Omental fat pad (tissue), 4 donors: Measurements from ENCODE around the gene HLCS. TPM values are rescaled to one million over a fixed set of nuclear protein-coding genes. Genes with fewer than 3 reads are reported as not detected.
A peak's percentile ranks its signal among the peaks of the same experiment; 100 is the strongest.

Source experiments
- ATAC-seq: fragments of 150-250 bp; one replicate; pipeline ENCODE4 v1.9.1; 2016; ENCODE audit warnings: mild to moderate bottlenecking, moderate library complexity; ENCODE audit not compliant: low FRiP score
- DNase-seq: peaks from one replicate; pipeline ENCODE4 v3.0.0-alpha.2; 2019; ENCODE audit warnings: low spot score
- total RNA-seq, 4 donors: library from RNA; depleted of rRNA; stranded (reverse); fragments of >200 nt; gene quantifications; one replicate each; pipeline ENCODE4 v1.1.0, GENCODE V29; 2016
- TF ChIP-seq, protein P1 (sequence below), 3 donors: fragments of 450-650 bp; IDR thresholded peaks; one replicate each; pipeline ENCODE4 v1.5.1; 2016 to 2017; ENCODE audit warnings: antibody characterized with exemption in 3 of 3, mild to moderate bottlenecking in 3 of 3, moderate library complexity in 2 of 3

Gene HLCS
- total RNA-seq, 4 donors from 2014 or later, result 14.3 to 19.3 (median 17.6) TPM

GRCh38 chr21:36799869-36800268 lies 166.6 kb downstream of the HLCS start:
- TF ChIP-seq, protein P1, sequence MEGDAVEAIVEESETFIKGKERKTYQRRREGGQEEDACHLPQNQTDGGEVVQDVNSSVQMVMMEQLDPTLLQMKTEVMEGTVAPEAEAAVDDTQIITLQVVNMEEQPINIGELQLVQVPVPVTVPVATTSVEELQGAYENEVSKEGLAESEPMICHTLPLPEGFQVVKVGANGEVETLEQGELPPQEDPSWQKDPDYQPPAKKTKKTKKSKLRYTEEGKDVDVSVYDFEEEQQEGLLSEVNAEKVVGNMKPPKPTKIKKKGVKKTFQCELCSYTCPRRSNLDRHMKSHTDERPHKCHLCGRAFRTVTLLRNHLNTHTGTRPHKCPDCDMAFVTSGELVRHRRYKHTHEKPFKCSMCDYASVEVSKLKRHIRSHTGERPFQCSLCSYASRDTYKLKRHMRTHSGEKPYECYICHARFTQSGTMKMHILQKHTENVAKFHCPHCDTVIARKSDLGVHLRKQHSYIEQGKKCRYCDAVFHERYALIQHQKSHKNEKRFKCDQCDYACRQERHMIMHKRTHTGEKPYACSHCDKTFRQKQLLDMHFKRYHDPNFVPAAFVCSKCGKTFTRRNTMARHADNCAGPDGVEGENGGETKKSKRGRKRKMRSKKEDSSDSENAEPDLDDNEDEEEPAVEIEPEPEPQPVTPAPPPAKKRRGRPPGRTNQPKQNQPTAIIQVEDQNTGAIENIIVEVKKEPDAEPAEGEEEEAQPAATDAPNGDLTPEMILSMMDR (IDR thresholded peaks at IDR 0.05), result no peak
- DNase-seq, result no peak
- ATAC-seq, result no peak

DNA sequence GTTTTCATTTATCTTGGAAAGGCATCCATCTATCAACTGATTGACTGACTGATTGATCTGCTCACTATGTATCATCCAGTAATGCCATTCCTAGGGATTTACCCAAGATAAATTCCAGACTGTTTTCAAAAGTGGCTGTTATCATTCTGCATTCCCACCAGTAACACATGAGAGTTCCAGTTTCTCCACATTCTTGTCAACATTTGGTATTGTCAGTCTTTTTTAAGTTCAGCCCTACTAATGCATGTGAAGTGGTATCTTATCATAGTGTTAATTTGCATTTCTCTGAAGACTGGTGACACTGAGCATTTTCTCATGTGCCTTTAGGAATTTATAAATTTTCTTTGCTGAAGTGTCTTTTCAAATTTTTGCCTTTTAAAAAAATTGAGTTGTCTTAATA lies 168.0 kb downstream of the HLCS start:
- ATAC-seq, result no peak
- no peak for DNase-seq
- TF ChIP-seq, protein P1 (IDR thresholded peaks at IDR 0.05), result no peak

DNA sequence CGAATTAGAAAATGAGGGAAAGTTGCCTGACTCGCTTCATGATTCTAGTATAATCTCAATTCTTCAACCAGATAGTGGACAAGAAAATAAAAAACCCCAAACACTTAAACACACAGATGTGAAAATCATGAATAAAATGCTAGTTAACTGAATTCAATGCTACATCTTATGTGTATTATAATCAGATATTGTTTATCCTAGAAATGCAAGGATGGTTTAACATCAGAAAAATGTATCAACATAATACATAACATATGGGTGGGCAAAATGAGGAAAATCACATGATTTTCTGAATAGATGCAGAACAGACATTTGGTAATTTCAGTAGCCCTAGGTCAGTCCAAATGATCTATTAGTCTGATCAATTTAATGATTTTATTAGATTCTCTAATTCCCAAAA lies 170.4 kb downstream of the HLCS start:
- no peak for ATAC-seq

GRCh38 chr21:36792505-36792967 lies 173.9 kb downstream of the HLCS start:
- DNase-seq (no peak), ATAC-seq (no peak)
- TF ChIP-seq, protein P1 (IDR thresholded peaks at IDR 0.05), result no peak

More for the DNA sequence above, 170.4 kb downstream of the HLCS start:
- TF ChIP-seq, protein P1 (IDR thresholded peaks at IDR 0.05), result no peak
- no peak for DNase-seq

DNA sequence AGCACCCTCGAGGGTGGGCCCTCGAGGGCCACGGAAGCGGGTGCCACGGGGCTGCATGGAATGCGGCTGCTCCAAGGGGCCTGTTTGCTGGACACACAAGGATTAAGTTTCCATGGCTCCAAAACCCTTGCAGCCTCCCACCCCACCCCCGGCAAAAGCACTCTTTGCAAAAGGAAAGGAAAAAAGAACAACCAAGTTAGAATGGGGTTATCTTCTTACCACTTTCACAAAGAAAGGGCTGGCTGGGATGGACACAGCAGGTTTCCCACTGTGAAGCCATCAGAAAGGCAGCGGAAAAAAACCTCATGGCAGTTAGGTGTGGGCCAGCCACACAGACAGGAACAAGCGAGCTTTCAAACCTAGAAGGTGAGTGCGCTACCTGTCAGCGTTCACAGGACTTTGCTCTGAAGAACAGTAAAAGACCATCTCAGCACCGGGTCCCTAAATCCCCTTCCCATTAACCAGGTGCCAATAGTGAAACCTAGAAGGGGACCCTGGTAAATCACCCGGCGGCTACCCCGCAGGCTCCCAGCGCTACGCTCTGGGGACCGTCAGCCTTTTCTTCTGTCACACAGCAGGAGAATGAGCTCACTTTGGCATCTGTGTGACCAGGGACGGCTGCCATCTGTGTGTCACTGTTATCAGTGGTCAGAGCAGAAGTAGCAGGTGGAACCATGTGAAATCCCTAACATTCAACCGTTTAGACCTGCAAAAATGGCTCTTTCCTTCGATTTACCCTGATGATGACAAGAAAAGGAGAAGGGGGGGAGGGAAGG lies 174.6 kb downstream of the HLCS start:
- TF ChIP-seq, protein P1 (IDR thresholded peaks at IDR 0.05), result no peak
- ATAC-seq, result no peak

DNA sequence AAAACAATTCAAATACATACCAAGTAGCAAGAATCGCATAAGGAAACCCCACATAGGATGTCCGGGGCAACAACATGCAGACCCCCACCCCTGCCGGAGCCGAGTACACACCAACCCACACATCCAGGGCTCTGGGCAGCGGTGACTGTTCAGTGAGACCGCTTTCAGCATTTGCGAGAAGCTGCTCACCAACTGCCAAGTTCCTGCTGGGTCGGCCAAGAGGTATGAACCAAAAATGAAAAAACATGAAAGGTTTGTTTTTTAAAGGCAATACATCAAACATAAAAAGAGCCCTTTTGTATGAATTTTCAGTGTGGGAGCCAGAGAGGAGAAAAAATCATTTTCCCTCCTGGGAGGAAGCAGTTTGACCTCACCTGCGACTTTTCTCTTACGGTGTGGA lies 175.3 kb downstream of the HLCS start:
- DNase-seq (no peak), ATAC-seq (peak; percentile 51)
- TF ChIP-seq, protein P1 (IDR thresholded peaks at IDR 0.05), result no peak

More for the DNA sequence above, 174.6 kb downstream of the HLCS start:
- DNase-seq, result no peak

- ATAC-seq, result no peak
- no peak for DNase-seq
Observed at GRCh38 chr21:36790616-36791015, 175.9 kb downstream of the HLCS start.

More at GRCh38 chr21:36790616-36791015, 175.9 kb downstream of the HLCS start:
- TF ChIP-seq, protein P1 (IDR thresholded peaks at IDR 0.05), result no peak
